ENCODE measurements around the gene EXOC3. TPM values are rescaled to one million over a fixed set of nuclear protein-coding genes. Genes with fewer than 3 reads are reported as not detected.
A peak's percentile ranks its signal among the peaks of the same experiment; 100 is the strongest.

The EXOC3 gene
- total and polyA plus RNA-seq, 10 of the 15 experiments (the other 5 are each of a cell fraction or from before 2014, with no cell fraction given) = 1.6 to 53.0 (median 27.9) TPM

- no peak overlapping the region for H2AFZ ChIP-seq (ENCODE audit: control insufficient read depth, low read depth, low read length)
- no TSS peak for BruUV-seq (replicated peaks)
- no peaks in the 10 kb centered on the region for H3K27me3 ChIP-seq (replicated peaks in 1 of 2; ENCODE audit: control insufficient read depth in 2 of 2, insufficient read depth in 2 of 2, low read length in 1 of 2)
- in situ Hi-C loops (cut with MboI) = loop anchor here (5.0 kb wide), 1 partner anchor 120 kb away; no protein-coding TSS in a partner anchor
- peaks cover 4% of the 10 kb centered on the region for H3K79me2 ChIP-seq (ENCODE audit: control insufficient read depth, insufficient read depth, low read length)
- intact Hi-C loops (cut with micrococcal nuclease; ENCODE audit: unreplicated experiment) = no loop called here
- H3K36me3 ChIP-seq (ENCODE audit: control insufficient read depth in 2 of 2, insufficient read depth in 2 of 2, low read length in 1 of 2) = peaks cover 3 to 16% of the 10 kb centered on the region in 2 experiments; a peak in 3 of 4 replicates
- H3K27ac ChIP-seq (ENCODE audit: control insufficient read depth, insufficient read depth) = no peak overlapping the region
- peaks cover 23% of the 10 kb centered on the region for H3K4me1 ChIP-seq (ENCODE audit: control insufficient read depth, insufficient read depth, low read length)
- no peak overlapping the region for H3K4me3 ChIP-seq
- ChIA-PET CTCF (interaction anchor here (0.9 to 2.1 kb wide), 2 partner anchors 12 to 119 kb away, joined by 3 to 13 read pairs; no protein-coding TSS in a partner anchor), SMC1A (ENCODE audit: uncharacterized antibody, unreplicated experiment) (interaction anchor here (1.6 kb wide), 1 partner anchor 120 kb away, joined by 9 read pairs; no protein-coding TSS in a partner anchor), POLR2A (no interaction called here), RAD21 (ENCODE audit: unreplicated experiment) (interaction anchor here (2.2 kb wide), 1 partner anchor 120 kb away, joined by 12 read pairs; no protein-coding TSS in a partner anchor)
- TF ChIP-seq JUND (IDR thresholded peaks at IDR 0.05; ENCODE audit: low read depth, low read length) (no peak), HSF1 (IDR thresholded peaks at IDR 0.05; ENCODE audit: low read depth, low read length) (no peak), POLR2A (IDR thresholded peaks at IDR 0.05; ENCODE audit: low read depth, low read length) (peak; percentile 56; the same call in 1 of the 2 replicates), BRCA1 (IDR thresholded peaks at IDR 0.05; ENCODE audit: low read depth, low read length) (no peak), BCL3 (IDR thresholded peaks at IDR 0.05; ENCODE audit: borderline replicate concordance, insufficient read depth, low read depth, low read length, poor library complexity, severe bottlenecking) (no peak), RAD21 (IDR thresholded peaks at IDR 0.05; ENCODE audit: insufficient read depth, low read depth, low read length) (no peak), WRNIP1 (IDR thresholded peaks at IDR 0.05; ENCODE audit: borderline replicate concordance, low read depth, low read length) (no peak), ZNF24 (IDR thresholded peaks at IDR 0.05) (no peak), SMAD5 (IDR thresholded peaks at IDR 0.05; ENCODE audit: low read depth) (no peak), POLR2AphosphoS2 (IDR thresholded peaks at IDR 0.05; ENCODE audit: low read depth, low read length) (peak; percentile 47; the same call in 1 of the 2 replicates)
- DNase-seq (ENCODE audit: low read depth, low spot score) (no peak), FAIRE-seq (no peak), ATAC-seq (no peak)
- H3K4me2 ChIP-seq (ENCODE audit: control insufficient read depth, insufficient read depth) = no peak overlapping the region
- 77% methylated on average over 18 of the region's 18 CpGs for WGBS (ENCODE audit: insufficient coverage, insufficient replicate concordance, low lambda C conversion rate, missing lambda C conversion rate)
- no peaks in the 10 kb centered on the region for H3K9me3 ChIP-seq (replicated peaks; ENCODE audit: control insufficient read depth, insufficient read depth, low read length)
- no peaks in the 10 kb centered on the region for H4K20me1 ChIP-seq (ENCODE audit: control insufficient read depth, insufficient read depth)
- H3K9ac ChIP-seq (ENCODE audit: control insufficient read depth, insufficient read depth, low read length) = no peak overlapping the region
Observed at GRCh38 chr5:437281-437771, 5.7 kb upstream of the EXOC3 start.
